NCI-H510A treated with DMSO at 0.1 percent for 48 hours (cell line): ENCODE results near the gene ARHGEF17.

Experiments
- DNase-seq: peaks from one replicate; lab custom pipeline; 2025; lab: John Stamatoyannopoulos, UW

Gene ARHGEF17

GRCh38 chr11:73380897-73381410 is 72.9 kb downstream of the ARHGEF17 start:
- DNase-seq = no peak

GRCh38 chr11:73381589-73381988 is 73.5 kb downstream of the ARHGEF17 start:
- DNase-seq = no peak

- DNase-seq = no peak
These were observed 74.1 kb downstream of the ARHGEF17 start for GRCh38 chr11:73382183-73382582.

DNA sequence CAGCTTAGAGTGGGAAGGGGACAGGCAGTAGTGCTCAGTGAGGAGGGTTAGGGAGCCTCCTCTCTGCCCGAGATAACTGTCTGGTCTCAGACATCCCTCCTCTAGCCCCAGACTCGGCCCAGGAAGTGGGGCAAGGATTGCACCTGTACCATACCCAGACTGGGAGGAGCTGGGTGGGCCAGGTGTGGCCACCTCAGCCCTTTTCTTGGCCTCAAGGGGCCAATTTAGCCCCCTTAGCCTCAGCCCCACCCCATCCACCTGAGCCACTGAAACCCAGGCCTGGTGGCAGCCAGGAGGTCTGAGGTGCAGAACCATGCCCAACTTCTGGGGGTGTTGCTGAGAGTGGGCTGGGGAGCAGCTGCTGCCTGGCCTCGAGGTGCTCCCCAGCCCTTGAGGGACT is 74.7 kb downstream of the ARHGEF17 start:
- DNase-seq = no peak

DNA sequence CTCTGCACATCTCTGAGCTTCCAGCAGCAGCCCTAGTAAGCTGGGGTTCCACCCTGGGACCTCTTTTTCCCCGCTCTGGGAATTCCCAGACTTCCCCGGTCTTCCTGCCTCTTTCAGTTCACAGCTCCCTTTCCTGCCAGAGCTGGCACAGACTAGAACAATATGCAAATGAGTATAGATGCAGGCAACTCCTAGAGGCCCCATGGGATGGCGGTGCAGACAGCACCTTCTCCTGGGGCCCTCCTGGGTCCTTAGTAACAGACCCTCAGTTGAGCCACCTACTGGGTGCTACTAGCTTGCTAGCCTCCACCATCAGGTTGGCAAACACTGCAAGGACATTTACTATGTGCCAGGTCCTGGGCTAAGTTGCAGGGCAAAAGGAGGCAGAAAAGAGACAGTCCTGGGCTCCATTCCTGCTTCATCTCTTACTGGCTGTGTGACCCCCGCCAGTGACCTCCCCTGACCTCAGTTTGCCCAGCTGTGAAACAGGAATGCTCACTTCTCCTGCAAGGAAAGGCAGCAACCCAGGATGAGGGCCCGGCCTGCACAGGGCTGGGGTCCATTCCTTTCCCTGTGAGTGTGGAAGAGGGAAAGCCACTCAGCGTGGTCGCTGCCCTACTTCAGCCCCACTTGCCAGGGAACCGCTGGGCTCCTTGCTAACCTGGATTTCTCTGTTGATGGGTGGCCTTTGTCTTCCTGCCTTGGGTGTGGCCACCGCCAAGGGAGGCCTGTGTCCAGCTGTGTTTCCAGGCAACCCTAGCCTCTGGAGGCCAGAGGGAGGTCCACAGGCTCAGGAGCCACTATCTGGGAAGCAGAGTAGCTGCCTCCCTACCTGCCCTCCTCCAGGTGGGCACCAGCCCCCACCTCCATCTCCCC is 75.4 kb downstream of the ARHGEF17 start:
- DNase-seq = no peak

GRCh38 chr11:73384125-73384441 is 76.0 kb downstream of the ARHGEF17 start:
- no peak for DNase-seq

- no peak for DNase-seq
These were observed 76.4 kb downstream of the ARHGEF17 start for GRCh38 chr11:73384531-73384871.

DNA sequence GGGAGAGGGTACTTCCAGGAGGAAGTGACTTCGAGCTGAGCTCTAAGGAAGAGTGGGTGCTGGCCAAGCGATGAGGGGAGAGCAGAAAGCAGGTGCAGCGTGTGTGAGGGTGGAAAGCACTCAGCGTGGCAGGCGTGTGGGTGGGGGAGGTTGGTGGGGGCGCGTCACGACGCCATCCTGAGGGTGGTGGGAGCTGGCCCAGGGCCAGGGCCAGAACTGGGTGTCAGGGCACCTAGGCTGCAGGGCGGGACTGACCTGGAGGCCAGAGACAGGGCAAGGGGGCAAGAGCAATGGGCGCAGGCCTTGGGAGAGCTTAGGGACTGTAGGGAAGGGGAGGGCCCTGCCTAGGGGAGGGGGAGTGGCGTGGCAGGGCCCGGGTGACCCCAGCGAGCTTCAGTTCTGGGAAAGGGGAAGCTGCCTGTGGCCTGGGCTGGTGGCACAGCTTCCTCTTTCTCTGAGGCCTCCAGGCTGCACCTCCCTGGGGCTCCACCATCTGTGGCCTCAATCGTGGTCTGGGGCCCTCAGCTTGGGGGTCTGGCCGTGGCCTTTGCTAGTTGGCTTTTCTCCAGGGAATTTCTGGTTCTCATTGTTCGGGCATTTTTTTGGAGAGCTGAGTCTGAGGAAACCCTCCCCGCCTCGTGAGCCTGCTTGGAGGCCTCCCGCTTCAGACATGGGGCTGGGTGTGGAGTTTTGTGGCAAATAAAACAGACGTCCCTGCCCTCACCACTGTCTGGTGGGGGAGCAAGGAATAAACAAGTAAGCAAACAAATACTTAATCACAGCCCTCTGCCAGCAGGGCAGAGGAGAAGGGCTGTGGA is 77.0 kb downstream of the ARHGEF17 start:
- DNase-seq = no peak

- DNase-seq = no peak
These were observed 77.9 kb downstream of the ARHGEF17 start for GRCh38 chr11:73386016-73386415.

DNA sequence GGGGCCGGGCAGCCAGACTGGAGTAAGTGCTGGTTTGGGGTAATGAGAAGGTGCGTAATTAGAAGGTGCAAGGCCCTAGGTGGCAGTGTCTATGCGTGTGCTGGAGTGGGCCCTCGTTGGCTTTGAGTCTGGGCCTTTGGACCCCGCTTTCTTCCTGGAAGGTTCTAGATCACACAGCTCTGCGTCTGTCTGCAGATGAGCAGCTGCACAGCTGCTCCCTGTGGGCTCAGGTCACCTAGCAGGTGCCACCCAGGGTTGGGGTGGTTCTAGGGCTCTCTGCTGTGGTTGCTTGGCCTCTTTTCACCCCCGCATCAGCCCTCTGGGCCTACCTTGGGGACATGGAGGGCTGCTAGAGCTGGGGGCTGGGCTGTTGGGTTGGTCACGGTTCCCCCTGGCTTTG is 78.5 kb downstream of the ARHGEF17 start:
- DNase-seq = no peak

DNA sequence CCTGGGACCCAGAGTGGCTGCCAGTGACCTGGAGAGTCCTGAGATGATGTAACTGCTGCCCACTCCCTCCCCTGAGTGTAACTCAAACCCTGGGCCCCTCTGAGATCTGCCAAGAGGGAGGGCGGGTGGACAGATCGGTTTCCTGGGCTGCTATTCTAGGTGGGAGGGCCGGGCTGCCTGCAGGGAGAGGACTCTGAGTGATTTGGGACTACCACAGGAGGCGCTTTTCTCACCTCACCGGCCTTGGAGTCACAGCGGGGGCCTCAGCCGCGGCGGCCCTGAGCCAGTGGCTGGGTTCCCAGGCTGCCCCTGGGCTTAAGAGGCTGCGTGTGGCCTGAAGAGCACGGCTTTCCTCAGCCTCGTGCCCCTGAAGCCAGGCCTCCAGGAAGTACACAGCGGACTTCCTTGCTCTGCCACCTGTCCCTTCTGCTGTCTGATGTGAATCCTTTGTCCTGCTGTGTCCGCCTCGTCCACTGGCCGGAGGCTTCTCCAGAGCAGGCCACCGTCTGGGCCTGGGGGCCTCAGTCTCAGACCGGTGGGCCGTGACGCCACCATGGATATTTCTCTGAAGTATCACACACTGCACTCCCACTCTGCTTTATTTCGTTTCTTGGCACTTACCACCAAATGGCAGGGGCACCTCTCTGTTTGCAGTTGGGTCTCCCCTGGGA is 79.7 kb downstream of the ARHGEF17 start:
- no peak for DNase-seq

- no peak for DNase-seq
These were observed 80.4 kb downstream of the ARHGEF17 start for GRCh38 chr11:73388265-73389133.

GRCh38 chr11:73389134-73389525 is 81.1 kb downstream of the ARHGEF17 start:
- DNase-seq = no peak

DNA sequence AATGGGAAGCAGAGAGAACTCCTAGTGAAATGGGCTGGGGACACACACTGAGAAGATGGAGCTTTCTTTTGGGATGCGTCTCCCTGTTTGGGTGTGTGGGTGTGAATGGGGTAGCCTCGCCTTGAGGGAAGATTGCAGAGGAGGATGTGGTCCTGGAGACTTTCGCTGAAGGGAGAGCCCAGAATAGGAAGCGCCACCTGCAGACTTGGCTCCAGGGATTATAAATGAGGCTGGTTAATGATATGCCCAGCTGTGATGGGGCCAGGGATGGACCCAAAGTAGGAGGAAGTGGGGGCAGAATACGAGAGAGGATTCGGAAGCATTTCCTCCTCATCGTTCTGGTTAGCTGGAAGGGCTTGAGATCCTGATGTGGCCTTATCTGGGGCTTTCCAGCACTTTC is 81.8 kb downstream of the ARHGEF17 start:
- DNase-seq = no peak

- no peak for DNase-seq
These were observed 82.8 kb downstream of the ARHGEF17 start for GRCh38 chr11:73390601-73391565.

GRCh38 chr11:73391665-73392064 is 83.6 kb downstream of the ARHGEF17 start:
- DNase-seq = no peak

DNA sequence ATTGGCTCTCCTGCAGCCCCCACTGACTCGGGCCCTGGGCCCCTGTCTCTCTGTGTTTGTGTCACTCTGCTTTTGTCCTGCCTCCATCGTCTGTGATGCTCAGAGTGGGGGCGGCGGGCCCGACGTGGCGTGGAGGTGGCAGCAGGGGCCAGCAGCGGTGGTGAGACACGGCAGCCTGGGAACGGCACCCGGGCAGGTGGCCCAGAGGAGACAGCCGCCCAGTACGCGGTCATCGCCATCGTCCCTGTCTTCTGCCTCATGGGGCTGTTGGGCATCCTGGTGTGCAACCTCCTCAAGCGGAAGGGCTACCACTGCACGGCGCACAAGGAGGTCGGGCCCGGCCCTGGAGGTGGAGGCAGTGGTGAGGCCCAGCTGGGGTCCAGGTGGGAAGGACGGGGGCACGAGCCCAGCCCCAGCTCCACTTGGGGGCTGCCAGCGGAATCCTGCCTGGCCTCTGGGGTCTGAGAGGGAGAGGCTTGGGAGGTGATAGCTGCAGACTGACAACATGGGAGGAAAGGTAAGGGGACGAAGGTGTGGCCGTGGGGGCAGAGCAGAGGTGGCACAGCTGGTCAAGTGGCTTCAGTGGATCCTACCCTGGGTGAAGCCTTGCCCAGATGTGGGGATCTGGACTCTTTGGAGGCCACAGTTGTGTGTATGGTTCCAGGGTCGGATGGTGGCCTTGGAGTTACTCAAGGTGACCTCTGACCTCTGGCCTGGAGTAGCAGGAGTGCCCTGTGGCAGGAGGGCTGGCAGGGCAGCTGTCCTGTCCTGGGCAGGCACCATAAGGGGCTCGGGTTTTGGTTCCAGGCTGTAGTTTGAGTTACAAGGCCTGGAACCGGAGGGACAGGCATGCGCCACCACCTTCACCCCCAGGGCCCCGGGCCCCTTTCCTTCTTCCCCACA is 84.3 kb downstream of the ARHGEF17 start:
- DNase-seq = no peak

DNA sequence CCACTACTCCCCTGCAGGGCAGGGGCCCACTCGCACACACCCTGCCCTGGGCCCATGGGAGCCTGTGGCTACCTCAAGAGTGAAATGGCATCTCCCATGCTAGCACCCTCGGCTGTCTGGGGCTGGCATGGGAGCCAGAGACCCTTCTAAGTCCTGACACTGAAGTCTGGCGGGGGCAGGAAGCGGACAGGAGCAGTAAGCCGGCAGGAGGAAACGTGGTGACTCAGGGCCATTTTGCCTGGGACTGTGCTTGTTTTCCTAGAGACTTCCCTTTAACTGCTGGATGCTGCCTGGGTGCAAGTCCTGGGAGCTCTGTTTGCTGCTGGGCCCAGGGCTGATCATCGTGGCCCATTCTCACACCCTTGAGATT is 84.9 kb downstream of the ARHGEF17 start:
- DNase-seq = no peak
